PC-9 (cell line): ENCODE data around the gene ACBD5. TPM values are rescaled to one million over a fixed set of nuclear protein-coding genes. Genes with fewer than 3 reads are reported as not detected.

Experiments
- BruUV-seq: library from RNA; stranded (reverse); fragments of 400-500 nt; replicated peaks from 2 replicates; lab custom pipeline; 2021; lab: Mats Ljungman, UMichigan
- CTCF ChIA-PET: fragments of 300-600 bp; sonication (Branson Sonifier 250); formaldehyde crosslinking; loops from one replicate; lab custom pipeline; 2022; ENCODE audit warnings: antibody characterized with exemption; lab: Charles Lee
- POLR2A ChIA-PET: fragments of 300-600 bp; sonication (Branson Sonifier 250); formaldehyde crosslinking; loops from one replicate; lab custom pipeline; 2022; ENCODE audit warnings: antibody characterized with exemption; ENCODE audit not compliant: unreplicated experiment; lab: Charles Lee
- DNase-seq, 2 experiments: peaks; one replicate each; pipeline versions ENCODE4 v3.0.0 to v3.0.0-alpha.2; 2015 to 2022; ENCODE audit warnings: mixed read lengths in 1 of 2
- H2AFZ ChIP-seq: fragments of 200-600 bp; sonication (generic); 2 replicates; pipeline ENCODE4 v1.8.1; 2017; ENCODE audit warnings: antibody characterized with exemption
- H3F3A ChIP-seq: fragments of 200-600 bp; sonication (generic); 2 replicates; pipeline ENCODE4 v1.8.1; 2017; ENCODE audit warnings: antibody characterized with exemption, mild to moderate bottlenecking, low read depth; ENCODE audit not compliant: insufficient read depth
- H3K27ac ChIP-seq: fragments of 200-600 bp; sonication (generic); 2 replicates; pipeline ENCODE4 v1.6.1; 2016; ENCODE audit warnings: mixed run types
- H3K27me3 ChIP-seq: fragments of 200-600 bp; sonication (generic); 2 replicates; pipeline ENCODE4 v1.6.1; 2016; ENCODE audit warnings: low read depth, mixed run types; ENCODE audit not compliant: insufficient read depth
- H3K36me3 ChIP-seq: fragments of 200-600 bp; sonication (generic); 2 replicates; pipeline ENCODE4 v1.6.1; 2016; ENCODE audit warnings: low read depth, mixed run types
- H3K4me1 ChIP-seq: fragments of 200-600 bp; sonication (generic); replicated peaks from 2 replicates; pipeline ENCODE4 v1.6.1; 2016; ENCODE audit warnings: mixed run types; ENCODE audit not compliant: insufficient read depth
- H3K4me2 ChIP-seq: fragments of 200-600 bp; sonication (generic); 2 replicates; pipeline ENCODE4 v1.6.1; 2017; ENCODE audit warnings: mixed run types
- H3K4me3 ChIP-seq: fragments of 200-600 bp; sonication (generic); 2 replicates; pipeline ENCODE4 v1.6.1; 2016; ENCODE audit warnings: mixed run types
- H3K79me2 ChIP-seq: fragments of 200-600 bp; sonication (generic); 2 replicates; pipeline ENCODE4 v1.6.1; 2017; ENCODE audit warnings: low read depth, mixed run types
- H3K9me2 ChIP-seq: fragments of 200-600 bp; sonication (generic); 2 replicates; pipeline ENCODE4 v1.8.1; 2017; ENCODE audit warnings: mild to moderate bottlenecking; ENCODE audit not compliant: insufficient read depth
- H3K9me3 ChIP-seq: fragments of 200-600 bp; sonication (generic); 2 replicates; pipeline ENCODE4 v1.8.1; 2016; ENCODE audit warnings: low read depth; ENCODE audit not compliant: insufficient read depth
- H4K20me1 ChIP-seq: fragments of 200-600 bp; sonication (generic); 2 replicates; pipeline ENCODE4 v1.8.1; 2017; ENCODE audit not compliant: insufficient read depth
- EZH2 ChIP-seq: fragments of 200-600 bp; sonication (generic); IDR thresholded peaks from 2 replicates; pipeline ENCODE4 v1.8.0; 2017; ENCODE audit warnings: antibody characterized with exemption, low read depth
- intact Hi-C: fragments of 100-400 bp; cut with micrococcal nuclease; formaldehyde crosslinking; loops from one replicate; pipeline ENCODE4 v1.10.0; 2022; ENCODE audit not compliant: unreplicated experiment
- total RNA-seq: library from RNA; stranded (reverse); gene quantifications from 2 replicates; pipeline ENCODE4 v1.2.3, GENCODE V29; 2021
- TF ChIP-seq, protein P1 (sequence below): fragments of 200-600 bp; sonication (generic); conservative IDR thresholded peaks from 2 replicates; pipeline ENCODE4 v1.6.1; 2017; ENCODE audit warnings: mixed run types, antibody characterized with exemption, mild to moderate bottlenecking, moderate library complexity

Gene ACBD5
- total RNA-seq, 1 experiment from 2014 or later: 17.2 TPM

DNA sequence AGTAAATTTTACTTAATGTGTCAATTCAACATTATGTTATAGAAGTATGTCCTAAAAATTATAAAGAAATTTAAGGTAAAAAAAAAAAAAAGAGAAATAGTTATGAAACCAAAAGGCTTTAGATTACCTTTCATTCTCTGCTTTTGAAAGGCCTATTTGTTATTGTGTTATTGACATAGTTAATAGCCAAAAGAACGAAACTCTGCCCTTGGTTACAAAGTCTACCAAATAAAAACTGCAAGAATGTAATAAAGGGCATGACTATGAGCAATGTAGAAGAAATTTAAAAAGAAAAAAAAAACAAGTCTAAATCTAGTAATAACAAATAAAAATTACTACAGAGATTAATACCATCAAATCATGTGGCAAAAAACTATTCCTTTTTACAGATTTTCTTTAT lies 10.6 kb downstream of the ACBD5 start:
- no peaks in the 10 kb centered on the region for H3K79me2 ChIP-seq
- H3K27me3 ChIP-seq: no peaks in the 10 kb centered on the region
- BruUV-seq: no TSS peak
- no peak overlapping the region for H3K4me3 ChIP-seq
- H3K9me3 ChIP-seq: no peaks in the 10 kb centered on the region
- H3F3A ChIP-seq: no peaks in the 10 kb centered on the region
- H3K27ac ChIP-seq: no peak overlapping the region
- no peaks in the 10 kb centered on the region for H4K20me1 ChIP-seq
- intact Hi-C loops: no loop called here
- H2AFZ ChIP-seq: no peak overlapping the region
- no peaks in the 10 kb centered on the region for H3K36me3 ChIP-seq
- CTCF ChIA-PET: no interaction called here
- POLR2A ChIA-PET: no interaction called here
- TF ChIP-seq EZH2: no peak
- TF ChIP-seq, protein P1, sequence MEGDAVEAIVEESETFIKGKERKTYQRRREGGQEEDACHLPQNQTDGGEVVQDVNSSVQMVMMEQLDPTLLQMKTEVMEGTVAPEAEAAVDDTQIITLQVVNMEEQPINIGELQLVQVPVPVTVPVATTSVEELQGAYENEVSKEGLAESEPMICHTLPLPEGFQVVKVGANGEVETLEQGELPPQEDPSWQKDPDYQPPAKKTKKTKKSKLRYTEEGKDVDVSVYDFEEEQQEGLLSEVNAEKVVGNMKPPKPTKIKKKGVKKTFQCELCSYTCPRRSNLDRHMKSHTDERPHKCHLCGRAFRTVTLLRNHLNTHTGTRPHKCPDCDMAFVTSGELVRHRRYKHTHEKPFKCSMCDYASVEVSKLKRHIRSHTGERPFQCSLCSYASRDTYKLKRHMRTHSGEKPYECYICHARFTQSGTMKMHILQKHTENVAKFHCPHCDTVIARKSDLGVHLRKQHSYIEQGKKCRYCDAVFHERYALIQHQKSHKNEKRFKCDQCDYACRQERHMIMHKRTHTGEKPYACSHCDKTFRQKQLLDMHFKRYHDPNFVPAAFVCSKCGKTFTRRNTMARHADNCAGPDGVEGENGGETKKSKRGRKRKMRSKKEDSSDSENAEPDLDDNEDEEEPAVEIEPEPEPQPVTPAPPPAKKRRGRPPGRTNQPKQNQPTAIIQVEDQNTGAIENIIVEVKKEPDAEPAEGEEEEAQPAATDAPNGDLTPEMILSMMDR: no peak
- H3K9me2 ChIP-seq: no peaks in the 10 kb centered on the region
- H3K4me2 ChIP-seq: no peak overlapping the region
- no peaks in the 10 kb centered on the region for H3K4me1 ChIP-seq
- no peak for DNase-seq

DNA sequence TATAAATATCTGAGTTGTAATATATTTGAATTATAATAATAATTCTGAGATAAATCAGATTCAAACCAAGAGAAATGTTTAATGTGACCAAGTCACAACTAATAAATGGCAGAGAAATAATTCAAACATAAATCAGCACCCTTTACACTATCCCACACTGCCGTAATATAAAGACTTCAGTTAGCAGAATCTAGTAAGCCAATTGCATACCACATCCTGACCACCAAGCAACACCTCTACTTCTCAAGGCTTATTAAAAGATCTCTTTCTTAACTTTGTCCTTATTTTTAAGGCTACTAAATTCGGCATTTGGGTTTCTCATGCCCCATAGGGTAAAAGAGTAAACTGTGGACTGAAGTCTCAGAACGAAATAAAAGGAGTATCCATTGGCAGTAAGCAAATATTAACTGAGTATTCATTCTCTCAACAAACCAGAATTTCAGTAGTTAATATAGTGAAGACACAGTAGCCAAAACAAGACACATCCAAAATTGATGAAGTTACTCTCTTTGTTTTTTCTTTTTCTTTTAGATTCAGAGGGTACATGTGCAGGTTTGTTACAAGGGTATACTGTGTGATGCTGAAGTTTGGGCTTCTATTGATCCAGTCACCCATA lies 14.8 kb downstream of the ACBD5 start:
- Histone ChIP-seq H3K79me2 (no peaks in the 10 kb centered on the region), H3K9me3 (no peaks in the 10 kb centered on the region), H3K36me3 (no peaks in the 10 kb centered on the region), H4K20me1 (no peaks in the 10 kb centered on the region), H3K9me2 (no peaks in the 10 kb centered on the region), H3K4me3 (no peak overlapping the region), H3K27me3 (no peaks in the 10 kb centered on the region), H3K4me2 (no peak overlapping the region), H2AFZ (no peak overlapping the region), H3K27ac (no peak overlapping the region), H3K4me1 (no peaks in the 10 kb centered on the region), H3F3A (no peaks in the 10 kb centered on the region)
- intact Hi-C loops: loop anchor here (2.0 kb wide), 1 partner anchor 135 kb away; no protein-coding TSS in a partner anchor
- BruUV-seq: no TSS peak
- DNase-seq: no peak
- CTCF ChIA-PET: interaction anchor here (0.6 kb wide), 1 partner anchor 142 kb away, joined by 6 read pairs; no protein-coding TSS in a partner anchor
- TF ChIP-seq, protein P1: no peak
- no peak for TF ChIP-seq EZH2
- POLR2A ChIA-PET: no interaction called here

DNA sequence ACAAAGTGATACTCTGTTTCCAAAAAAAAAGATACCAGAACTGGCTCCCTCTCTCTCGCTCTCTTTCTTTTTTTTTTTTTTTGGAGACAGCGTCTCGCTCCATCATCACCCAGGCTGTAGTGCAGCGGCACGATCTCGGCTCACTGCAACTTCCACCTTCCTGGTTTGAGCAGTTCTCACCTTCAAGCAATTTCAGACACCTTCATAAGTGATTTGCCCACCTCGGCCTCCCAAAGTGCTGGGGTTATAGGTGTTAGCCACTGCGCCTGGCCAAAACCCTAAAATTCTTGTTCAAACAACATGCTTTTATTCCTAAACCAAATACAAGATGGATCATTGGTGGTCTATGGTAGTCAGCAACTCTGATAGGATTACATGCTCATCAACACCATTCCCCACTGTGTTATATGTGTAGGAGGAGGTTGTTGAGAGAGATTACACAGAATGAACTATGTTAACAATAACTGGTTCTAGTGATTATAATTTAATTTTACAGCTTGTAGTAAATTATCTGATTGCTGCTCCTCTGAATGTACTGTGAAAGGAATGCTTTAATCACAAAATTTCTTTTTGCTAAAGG lies 15.5 kb downstream of the ACBD5 start:
- no peaks in the 10 kb centered on the region for H3K79me2 ChIP-seq
- H3K9me3 ChIP-seq: no peaks in the 10 kb centered on the region
- H4K20me1 ChIP-seq: no peaks in the 10 kb centered on the region
- DNase-seq: no peak
- ChIA-PET CTCF (interaction anchor here (0.6 kb wide), 1 partner anchor 141 kb away, joined by 6 read pairs; no protein-coding TSS in a partner anchor), POLR2A (no interaction called here)
- intact Hi-C loops: loop anchor here (2.0 kb wide), 1 partner anchor 136 kb away; no protein-coding TSS in a partner anchor
- H3K27ac ChIP-seq: no peak overlapping the region
- no peaks in the 10 kb centered on the region for H3K27me3 ChIP-seq
- no peak overlapping the region for H3K4me2 ChIP-seq
- H3K4me3 ChIP-seq: no peak overlapping the region
- TF ChIP-seq, protein P1: no peak
- no peak for TF ChIP-seq EZH2
- no peaks in the 10 kb centered on the region for H3K36me3 ChIP-seq
- H2AFZ ChIP-seq: no peak overlapping the region
- no peaks in the 10 kb centered on the region for H3F3A ChIP-seq
- no peaks in the 10 kb centered on the region for H3K9me2 ChIP-seq
- H3K4me1 ChIP-seq: no peaks in the 10 kb centered on the region
- BruUV-seq: no TSS peak
